Skeletal muscle satellite cell (primary cell): ENCODE data around the gene UBN2.
"Not testable (repeated sequence)": the region's sequence is repeated elsewhere in the genome, so short reads cannot be mapped to it uniquely, and the experiment has no call there.

ENCODE experiments used
- H3K27me3 ChIP-seq: 2 replicates; pipeline ENCODE4 v1.7.0; 2013; ENCODE audit warnings: low read length; ENCODE audit not compliant: control insufficient read depth, insufficient read depth
- H3K36me3 ChIP-seq: 2 replicates; pipeline ENCODE4 v1.7.0; 2013; ENCODE audit warnings: mild to moderate bottlenecking, control low read depth, low read length; ENCODE audit not compliant: insufficient read depth
- H3K4me1 ChIP-seq: 2 replicates; pipeline ENCODE4 v1.7.0; 2013; ENCODE audit warnings: low read length; ENCODE audit not compliant: control insufficient read depth, insufficient read depth
- H3K4me2 ChIP-seq: 2 replicates; pipeline ENCODE4 v1.7.0; 2013; ENCODE audit warnings: mild to moderate bottlenecking, low read length
- H3K4me3 ChIP-seq: 2 replicates; pipeline ENCODE4 v1.7.0; 2013; ENCODE audit warnings: low read length
- H3K9ac ChIP-seq: 2 replicates; pipeline ENCODE4 v1.7.0; 2013; ENCODE audit warnings: mild to moderate bottlenecking, low read depth, low read length, moderate library complexity
- H3K9me3 ChIP-seq: replicated peaks from 2 replicates; pipeline ENCODE4 v1.7.0; 2013; ENCODE audit warnings: mild to moderate bottlenecking, control low read depth, low read length

Gene UBN2

DNA sequence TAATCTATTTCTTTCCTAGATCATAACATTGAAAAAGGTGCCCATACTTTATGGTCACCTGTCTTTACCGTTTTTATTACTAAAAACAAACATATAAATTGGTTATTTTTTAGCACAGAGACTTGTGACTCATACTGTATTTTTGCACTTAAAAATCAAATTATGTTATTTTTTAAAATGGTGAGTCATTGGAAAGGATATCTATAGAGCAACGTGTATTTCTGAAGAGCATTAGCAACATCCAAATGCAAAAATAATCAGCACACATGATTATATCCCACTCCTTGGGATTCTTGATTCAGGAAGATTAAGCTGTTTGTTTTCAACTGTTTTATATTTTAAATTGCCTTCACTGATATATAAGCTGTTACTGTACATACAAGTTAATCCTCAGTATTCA, 69.4 kb downstream of the UBN2 start:
- Histone ChIP-seq H3K4me2 (no peak overlapping the region), H3K36me3 (peaks cover 4% of the 10 kb centered on the region), H3K4me3 (no peak overlapping the region), H3K4me1 (peaks cover 9% of the 10 kb centered on the region), H3K9ac (no peak overlapping the region), H3K9me3 (no peaks in the 10 kb centered on the region), H3K27me3 (no peaks in the 10 kb centered on the region)

DNA sequence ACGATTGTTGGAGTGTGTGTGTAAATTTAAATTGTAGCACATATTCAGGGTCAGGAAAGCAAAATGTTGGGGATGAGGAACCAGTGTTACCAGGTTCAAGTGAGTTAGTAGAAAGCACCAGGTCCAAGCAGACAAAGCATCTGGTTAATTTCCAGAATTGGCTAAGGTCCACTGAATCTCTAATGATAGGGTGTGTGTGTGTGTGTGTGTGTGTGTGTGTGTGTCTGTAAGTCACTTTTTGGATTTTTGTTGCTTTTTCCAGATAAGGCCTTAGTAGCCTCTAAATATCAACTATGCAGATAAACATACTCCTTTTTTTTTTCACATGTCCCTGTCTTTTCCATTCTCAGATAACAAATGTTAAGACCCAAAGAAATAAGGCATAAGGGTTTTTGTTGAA, 73.5 kb downstream of the UBN2 start:
- Histone ChIP-seq H3K36me3 (peaks cover 3% of the 10 kb centered on the region), H3K27me3 (no peaks in the 10 kb centered on the region), H3K4me1 (peaks cover 9% of the 10 kb centered on the region), H3K4me2 (no peak overlapping the region), H3K9me3 (no peaks in the 10 kb centered on the region), H3K4me3 (no peak overlapping the region), H3K9ac (no peak overlapping the region)

DNA sequence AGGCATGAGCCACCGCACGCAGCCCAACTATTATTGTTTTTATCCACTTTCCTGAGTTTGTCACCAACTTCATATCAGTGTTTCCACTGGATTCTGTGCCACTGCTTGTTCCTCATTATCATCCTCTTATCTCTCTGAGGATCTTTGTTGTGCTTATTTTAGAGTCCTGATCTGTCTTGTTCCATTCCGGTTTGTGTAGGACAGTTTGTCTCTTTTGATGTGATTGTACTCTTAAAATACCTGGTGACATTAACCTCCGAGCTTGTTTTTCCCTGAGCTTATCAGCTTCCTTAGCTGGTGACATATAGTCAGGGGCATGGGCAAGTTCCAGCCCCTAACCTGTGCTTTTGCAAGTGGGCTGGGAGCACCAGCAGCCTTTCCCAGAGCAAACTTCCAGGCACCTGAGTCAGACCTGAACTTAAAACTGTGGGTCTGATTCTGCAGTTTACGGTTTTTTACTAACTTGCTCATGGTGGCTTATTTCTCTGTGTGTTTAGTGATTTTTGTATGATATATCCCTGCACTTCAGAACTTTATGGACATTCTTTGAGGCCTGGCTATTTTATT, 87.0 kb downstream of the UBN2 start:
- Histone ChIP-seq H3K4me2 (no peak overlapping the region), H3K36me3 (no peaks in the 10 kb centered on the region), H3K27me3 (no peaks in the 10 kb centered on the region), H3K9ac (no peak overlapping the region), H3K9me3 (no peaks in the 10 kb centered on the region), H3K4me1 (no peaks in the 10 kb centered on the region), H3K4me3 (no peak overlapping the region)

DNA sequence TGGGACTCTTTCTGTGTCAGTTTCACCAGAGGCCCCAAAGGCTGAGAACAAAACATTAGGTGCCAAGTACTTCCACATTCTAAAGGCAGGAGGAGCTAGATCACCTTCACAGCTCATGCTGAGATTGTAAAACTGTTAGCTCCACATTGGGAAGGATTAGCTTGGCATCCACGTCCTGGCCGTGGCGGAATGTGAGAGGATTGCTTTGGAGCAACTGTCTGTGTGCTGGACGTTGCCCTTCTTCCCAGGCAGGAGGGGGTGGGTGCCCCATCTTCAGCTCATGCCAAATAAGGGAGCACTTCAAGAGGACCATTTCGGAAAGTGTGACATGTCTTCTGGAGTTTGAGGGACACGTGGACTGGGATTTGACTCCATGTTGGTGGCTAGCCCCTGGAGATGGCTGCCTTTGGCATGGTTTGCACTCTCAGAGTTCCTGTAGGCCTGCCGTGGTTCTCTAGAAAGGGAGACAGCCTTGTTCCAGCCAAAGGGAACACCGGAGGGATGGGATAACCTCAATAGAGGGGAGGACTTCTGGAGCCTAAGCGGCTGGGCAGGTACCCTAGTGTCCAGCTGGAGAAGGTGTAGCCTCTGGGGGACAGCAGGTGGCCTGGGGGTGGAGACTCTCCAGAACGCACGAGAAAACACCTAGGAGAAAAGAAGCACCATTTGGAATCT, 90.2 kb downstream of the UBN2 start:
- H3K9ac ChIP-seq: no peak overlapping the region
- no peaks in the 10 kb centered on the region for H3K27me3 ChIP-seq
- H3K4me3 ChIP-seq: no peak overlapping the region
- no peaks in the 10 kb centered on the region for H3K9me3 ChIP-seq
- H3K36me3 ChIP-seq: no peaks in the 10 kb centered on the region
- no peaks in the 10 kb centered on the region for H3K4me1 ChIP-seq
- H3K4me2 ChIP-seq: no peak overlapping the region

DNA sequence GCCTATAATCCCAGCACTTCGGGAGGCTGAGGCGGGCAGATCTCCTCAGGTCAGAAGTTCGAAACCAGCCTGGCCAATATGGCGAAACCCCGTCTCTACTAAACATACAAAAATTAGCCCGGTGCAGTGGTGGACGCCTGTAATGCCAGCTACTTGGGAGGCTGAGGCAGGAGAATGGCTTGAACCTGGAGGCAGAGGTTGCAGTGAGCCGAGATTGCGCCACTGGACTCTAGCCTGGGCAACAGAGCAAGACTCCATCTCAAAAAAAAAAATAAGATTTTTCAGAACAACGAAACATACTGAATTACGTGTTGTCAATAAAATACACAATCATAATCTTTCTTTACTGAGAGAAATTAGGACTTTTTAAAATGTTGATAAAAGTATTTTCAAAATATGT, 93.7 kb downstream of the UBN2 start:
- H3K36me3 ChIP-seq, H3K9me3 ChIP-seq: not testable (repeated sequence)

DNA sequence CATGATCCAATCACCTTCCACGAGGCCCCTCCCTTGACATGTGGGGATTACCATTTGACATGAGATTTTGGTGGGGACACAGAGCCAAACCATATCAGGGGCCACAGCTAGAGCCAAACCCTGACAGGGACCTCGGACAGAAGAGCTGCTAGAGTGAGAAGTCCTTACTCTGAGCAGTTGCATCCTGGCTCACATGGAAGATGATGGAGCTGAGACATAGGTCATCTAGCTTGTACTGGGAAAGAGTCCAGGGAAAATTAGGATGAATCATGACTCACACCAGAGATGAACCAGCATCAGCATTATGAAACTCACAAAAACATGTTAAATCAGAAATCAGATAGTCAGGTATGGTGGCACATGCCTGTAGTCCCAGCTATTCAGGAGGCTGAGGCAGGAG, 97.3 kb downstream of the UBN2 start:
- H3K4me1 ChIP-seq: peaks cover 4% of the 10 kb centered on the region
- H3K4me2 ChIP-seq: no peak overlapping the region
- no peak overlapping the region for H3K4me3 ChIP-seq
- H3K9me3 ChIP-seq: no peaks in the 10 kb centered on the region
- H3K27me3 ChIP-seq: no peaks in the 10 kb centered on the region
- no peaks in the 10 kb centered on the region for H3K36me3 ChIP-seq
- no peak overlapping the region for H3K9ac ChIP-seq

More for the DNA sequence above, 93.7 kb downstream of the UBN2 start:
- not testable (repeated sequence) for H3K4me2 ChIP-seq, H3K27me3 ChIP-seq, H3K4me3 ChIP-seq, H3K4me1 ChIP-seq, H3K9ac ChIP-seq

DNA sequence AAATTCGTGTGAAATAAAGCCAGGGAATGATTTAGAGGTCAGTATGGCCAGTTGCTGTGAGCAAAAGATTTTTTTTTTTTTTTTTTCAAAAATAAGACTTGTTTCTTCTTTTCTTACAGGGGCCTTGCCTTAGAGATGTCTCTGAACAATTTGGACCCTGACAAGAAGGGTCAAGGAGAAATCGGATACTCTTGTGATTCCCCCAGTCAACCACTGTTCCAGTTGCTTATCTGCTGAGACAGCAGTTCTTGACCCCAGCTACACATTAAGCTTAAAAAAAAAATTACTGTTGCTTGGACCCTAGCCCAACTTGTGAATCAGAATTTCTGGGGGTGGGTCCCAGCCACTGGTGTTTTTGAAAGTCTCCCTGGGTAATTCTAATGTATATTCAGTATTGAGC, 98.1 kb downstream of the UBN2 start:
- H3K4me1 ChIP-seq: peaks cover 4% of the 10 kb centered on the region
- no peak overlapping the region for H3K4me2 ChIP-seq
- H3K27me3 ChIP-seq: no peaks in the 10 kb centered on the region
- no peak overlapping the region for H3K9ac ChIP-seq
- no peaks in the 10 kb centered on the region for H3K36me3 ChIP-seq
- no peak overlapping the region for H3K4me3 ChIP-seq
- no peaks in the 10 kb centered on the region for H3K9me3 ChIP-seq

DNA sequence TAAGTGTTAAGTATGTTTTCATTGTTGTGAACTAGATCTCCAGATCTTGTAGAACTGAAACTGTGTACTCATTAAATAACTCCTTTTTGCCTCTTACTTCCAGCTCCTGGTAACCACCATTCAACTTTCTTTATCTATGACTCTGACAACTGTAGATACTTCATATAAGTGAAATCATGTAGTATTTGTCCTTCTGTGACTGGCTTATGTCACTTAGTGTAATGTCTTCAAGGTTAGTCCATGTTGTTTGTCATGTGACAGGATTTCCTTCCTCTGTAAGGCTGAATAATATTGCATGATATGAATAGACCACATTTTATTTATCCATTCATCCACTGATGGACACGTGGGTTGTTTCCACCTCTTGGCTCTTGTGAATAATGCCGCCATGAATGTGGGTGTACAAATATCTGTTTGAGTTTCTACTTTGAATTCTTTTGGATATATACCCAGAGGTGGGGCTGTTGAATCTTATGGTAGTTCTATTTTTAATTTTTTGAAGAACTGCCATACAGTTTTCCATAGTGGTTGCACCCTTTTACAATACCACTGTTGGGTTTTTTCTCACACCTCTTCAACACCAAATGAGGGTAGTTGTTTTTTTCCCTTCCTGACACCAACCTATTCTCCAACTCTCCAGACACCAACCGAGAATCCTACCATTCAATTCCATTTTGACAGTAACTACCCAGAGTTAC, 99.4 kb downstream of the UBN2 start:
- Histone ChIP-seq H3K4me3 (no peak overlapping the region), H3K4me1 (peaks cover 4% of the 10 kb centered on the region), H3K4me2 (no peak overlapping the region), H3K36me3 (no peaks in the 10 kb centered on the region), H3K9me3 (no peaks in the 10 kb centered on the region), H3K9ac (no peak overlapping the region), H3K27me3 (no peaks in the 10 kb centered on the region)

DNA sequence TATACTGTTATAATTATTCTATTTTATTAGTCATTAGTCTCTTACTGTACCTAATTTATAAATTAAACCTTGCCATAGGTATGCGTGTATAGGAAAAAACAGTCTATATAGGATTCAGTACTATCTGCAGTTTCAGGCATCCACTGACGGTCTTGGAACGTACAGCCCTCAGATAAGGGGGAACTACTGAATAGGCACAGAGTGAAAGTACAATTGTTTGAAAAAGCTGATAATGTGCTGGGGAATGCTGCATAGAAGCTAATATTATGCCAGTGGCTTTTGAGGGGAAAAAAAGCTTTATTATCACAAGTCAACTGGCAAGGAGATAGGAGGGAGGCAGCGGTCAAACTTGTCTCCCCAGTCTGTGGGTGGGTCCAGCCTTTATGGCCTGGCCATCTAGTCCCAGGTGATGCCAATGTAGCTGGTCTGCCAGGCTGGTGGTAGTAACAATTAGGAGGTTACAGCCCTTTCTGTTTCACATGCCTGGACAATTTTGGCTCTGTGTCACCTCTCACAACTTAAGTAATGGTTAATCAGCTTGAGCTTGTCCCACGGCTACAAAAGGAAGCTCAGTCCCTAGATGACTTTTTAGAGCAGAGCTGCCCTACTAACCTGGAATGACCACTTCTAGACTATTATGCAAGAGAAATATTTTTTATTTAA, 101.8 kb downstream of the UBN2 start:
- no peaks in the 10 kb centered on the region for H3K27me3 ChIP-seq
- peaks cover 4% of the 10 kb centered on the region for H3K4me1 ChIP-seq
- H3K36me3 ChIP-seq: no peaks in the 10 kb centered on the region
- no peak overlapping the region for H3K9ac ChIP-seq
- no peak overlapping the region for H3K4me3 ChIP-seq
- no peaks in the 10 kb centered on the region for H3K9me3 ChIP-seq
- H3K4me2 ChIP-seq: no peak overlapping the region

DNA sequence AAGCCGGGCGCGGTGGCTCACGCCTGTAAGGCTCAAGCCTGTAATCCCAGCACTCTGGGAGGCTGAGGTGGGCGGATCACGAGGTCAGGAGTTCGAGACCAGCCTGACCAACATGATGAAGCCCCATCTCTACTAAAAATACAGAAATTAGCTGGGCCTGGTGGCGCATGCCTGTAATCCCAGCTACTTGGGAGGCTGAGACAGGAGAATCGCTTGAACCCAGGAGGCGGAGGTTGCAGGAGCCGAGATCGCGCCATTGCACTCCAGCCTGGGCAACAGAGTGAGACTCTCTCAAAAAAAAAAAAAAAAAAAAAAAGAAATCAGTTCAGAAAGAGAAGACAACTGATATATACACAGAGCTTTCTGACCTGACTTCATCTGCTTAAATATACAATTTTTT, 102.4 kb downstream of the UBN2 start:
- H3K27me3 ChIP-seq, H3K9ac ChIP-seq, H3K4me3 ChIP-seq, H3K36me3 ChIP-seq, H3K4me2 ChIP-seq, H3K4me1 ChIP-seq, H3K9me3 ChIP-seq: not testable (repeated sequence)

DNA sequence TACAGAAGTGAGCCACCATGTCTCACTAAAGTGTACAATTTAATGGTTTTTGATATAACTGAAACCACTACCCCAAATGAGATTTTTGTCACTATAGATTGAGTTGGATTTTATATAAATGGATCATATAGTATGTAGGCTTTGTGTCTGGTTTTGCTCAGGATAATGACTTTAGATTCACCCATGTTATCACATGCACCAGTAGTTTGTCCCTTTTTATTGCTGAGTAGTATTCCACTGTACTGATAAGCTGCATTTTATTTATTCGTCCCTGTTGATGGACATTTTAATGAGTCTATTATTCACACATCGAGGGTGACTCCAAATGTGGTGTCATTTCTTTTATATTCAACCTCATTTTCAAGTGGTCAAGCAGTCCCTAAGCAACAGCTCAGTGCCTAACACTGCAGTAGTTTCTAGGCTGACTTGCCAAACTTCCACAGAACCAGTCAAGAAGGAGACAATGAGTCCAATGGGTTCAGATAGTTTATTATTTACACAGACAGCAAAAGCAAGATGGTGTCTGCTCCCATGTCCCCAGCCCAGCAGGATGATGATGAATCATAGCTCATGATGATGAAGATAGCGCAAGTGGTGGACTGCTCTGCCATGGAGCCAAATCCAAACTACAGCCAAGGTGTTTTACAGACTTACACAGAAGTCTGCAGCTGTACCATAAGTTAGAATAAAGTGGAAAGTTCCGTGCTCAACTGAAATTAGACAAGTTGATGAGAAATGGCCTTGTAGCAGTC, 103.5 kb downstream of the UBN2 start:
- H3K36me3 ChIP-seq: no peaks in the 10 kb centered on the region
- H3K9ac ChIP-seq: no peak overlapping the region
- H3K9me3 ChIP-seq: no peaks in the 10 kb centered on the region
- H3K4me1 ChIP-seq: no peaks in the 10 kb centered on the region
- H3K4me3 ChIP-seq: no peak overlapping the region
- no peak overlapping the region for H3K4me2 ChIP-seq
- H3K27me3 ChIP-seq: no peaks in the 10 kb centered on the region
